Right lobe of liver (tissue), 4 donors: ENCODE data around the gene MAN2B1.

Experiments
- CTCF ChIP-seq, 4 donors: fragments of 200-600 bp in 3 of 4; fragments of 450-650 bp in 1 of 4; IDR thresholded peaks; one replicate each; pipeline versions ENCODE4 v1.5.1 to v1.8.0; 2016 to 2022; ENCODE audit warnings: antibody characterized with exemption in 4 of 4, mild to moderate bottlenecking in 2 of 4
- POLR2A ChIP-seq: fragments of 450-650 bp; IDR thresholded peaks from one replicate; pipeline ENCODE4 v1.6.1; 2017; ENCODE audit warnings: antibody characterized with exemption, mild to moderate bottlenecking
- donor health status: DM: no; HTN: no; CAD: no.
- donor health status: DM: no; HTN: no; CAD: no.
- donor health status: DM: no; HTN: yes; CAD: no.

DNA sequence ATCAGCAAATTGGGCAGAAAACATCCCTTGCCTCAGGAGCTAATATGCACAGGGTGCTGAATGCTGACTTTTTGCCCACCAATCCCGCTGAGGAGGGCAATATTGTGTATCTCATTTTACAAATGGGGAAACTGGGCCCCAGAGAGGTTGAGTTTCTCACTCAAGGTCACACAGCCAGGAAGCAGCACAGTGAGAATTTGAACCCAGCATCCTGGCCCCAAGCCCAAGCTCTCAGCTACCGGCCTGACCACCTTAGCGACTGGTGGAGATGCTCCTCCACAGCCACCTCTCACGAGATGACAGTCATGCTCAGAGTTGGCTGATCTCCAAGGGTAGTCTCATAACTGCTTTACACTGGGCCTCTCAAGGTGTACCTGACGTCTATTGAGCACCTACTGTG, 26.4 kb upstream of the MAN2B1 start:
- TF ChIP-seq POLR2A: no peak
- no peak for TF ChIP-seq CTCF (IDR thresholded peaks at IDR 0.05)
